ENCODE measurements around the gene RRP1. TPM values are rescaled to one million over a fixed set of nuclear protein-coding genes. Genes with fewer than 3 reads are reported as not detected.

RRP1 gene
- total RNA-seq, 1 donor, result 16.2 TPM

- DNase-seq (ENCODE audit: low read depth in 2 of 3, low spot score in 2 of 3), result no peak
Measured at GRCh38 chr21:43774163-43774562, 15.2 kb upstream of the RRP1 start.

GRCh38 chr21:43775190-43775589 lies 14.2 kb upstream of the RRP1 start:
- DNase-seq (ENCODE audit: low read depth in 2 of 3, low spot score in 2 of 3), result no peak

- DNase-seq (ENCODE audit: low read depth in 2 of 3, low spot score in 2 of 3), result peak; percentile 67 to 83 (median 80)
Measured at GRCh38 chr21:43775795-43776430, 13.5 kb upstream of the RRP1 start, which contains the start of gene CSTB. Gene CSTB, minus strand, starts transcription at chr21:43776308. Its CDS starts 39 bp downstream, at chr21:43776269.

- no peak for DNase-seq (ENCODE audit: low read depth in 2 of 3, low spot score in 2 of 3)
Measured at GRCh38 chr21:43777953-43778352, 11.4 kb upstream of the RRP1 start.

DNA sequence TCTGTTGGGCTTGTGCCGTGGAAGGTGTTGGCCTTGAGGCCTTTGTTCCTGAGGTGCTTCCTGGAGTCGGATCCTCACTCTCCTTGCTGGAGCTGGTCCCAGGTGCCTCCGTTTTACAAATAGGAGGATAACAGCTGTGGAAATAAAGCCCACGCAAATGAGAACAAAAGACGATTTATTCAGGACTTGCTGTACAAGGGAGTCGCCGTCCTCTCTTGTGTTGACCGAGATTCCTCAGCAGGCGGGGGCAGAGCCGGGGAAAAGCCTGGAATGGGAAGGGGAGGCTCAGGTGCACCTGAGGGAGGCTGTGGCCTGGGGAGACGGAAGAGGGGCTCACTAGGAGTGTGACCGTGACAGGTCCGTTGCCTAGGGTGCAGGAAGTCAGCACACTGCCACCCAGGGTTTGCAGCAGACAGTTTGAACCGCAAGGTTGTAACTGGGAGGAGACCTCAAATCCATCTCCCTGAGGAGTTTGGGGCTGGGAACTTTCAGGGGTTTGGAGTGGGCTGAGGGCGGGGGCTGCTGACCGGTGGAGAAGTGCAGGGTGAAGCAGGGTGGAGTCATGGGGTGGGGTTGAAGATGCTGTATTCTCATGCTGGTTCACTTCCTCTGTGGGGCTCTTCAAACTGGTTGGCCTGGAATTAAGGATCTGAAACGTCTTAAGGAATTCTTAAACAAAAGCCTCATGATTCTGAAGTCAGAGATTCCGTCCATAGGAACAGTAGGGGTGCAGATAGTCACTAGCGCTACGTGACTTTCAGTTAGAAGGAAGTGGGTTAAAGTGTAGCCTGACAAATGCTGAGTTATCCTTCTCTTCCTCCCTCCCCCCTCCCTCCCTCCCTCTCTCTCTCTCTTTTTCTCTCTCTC lies 10.7 kb upstream of the RRP1 start:
- peak in 1 of 3 donors; percentile 32 for DNase-seq (ENCODE audit: low read depth in 2 of 3, low spot score in 2 of 3)

DNA sequence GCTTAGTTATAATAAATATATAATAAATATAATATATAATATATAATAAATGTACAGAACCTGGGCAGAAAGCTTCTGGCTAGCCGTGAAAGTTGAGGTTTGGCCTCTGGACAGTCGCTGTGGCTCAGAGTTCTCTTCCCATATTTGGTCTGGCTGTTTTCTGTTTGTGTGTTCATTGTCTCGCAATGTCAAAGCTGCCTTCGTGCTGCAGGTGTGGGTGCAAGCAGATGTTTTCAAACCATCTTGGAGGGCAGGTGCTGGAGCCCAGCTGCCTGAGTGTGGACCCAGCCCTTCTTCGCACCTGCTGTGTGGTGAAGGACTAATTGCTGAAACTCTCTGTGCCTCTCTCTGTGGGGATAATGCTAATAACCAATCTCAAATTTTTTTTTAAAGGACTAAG lies 9.7 kb upstream of the RRP1 start:
- no peak for DNase-seq (ENCODE audit: low read depth in 2 of 3, low spot score in 2 of 3)

GRCh38 chr21:43781846-43782245 lies 7.5 kb upstream of the RRP1 start:
- DNase-seq (ENCODE audit: low read depth in 2 of 3, low spot score in 2 of 3), result no peak

DNA sequence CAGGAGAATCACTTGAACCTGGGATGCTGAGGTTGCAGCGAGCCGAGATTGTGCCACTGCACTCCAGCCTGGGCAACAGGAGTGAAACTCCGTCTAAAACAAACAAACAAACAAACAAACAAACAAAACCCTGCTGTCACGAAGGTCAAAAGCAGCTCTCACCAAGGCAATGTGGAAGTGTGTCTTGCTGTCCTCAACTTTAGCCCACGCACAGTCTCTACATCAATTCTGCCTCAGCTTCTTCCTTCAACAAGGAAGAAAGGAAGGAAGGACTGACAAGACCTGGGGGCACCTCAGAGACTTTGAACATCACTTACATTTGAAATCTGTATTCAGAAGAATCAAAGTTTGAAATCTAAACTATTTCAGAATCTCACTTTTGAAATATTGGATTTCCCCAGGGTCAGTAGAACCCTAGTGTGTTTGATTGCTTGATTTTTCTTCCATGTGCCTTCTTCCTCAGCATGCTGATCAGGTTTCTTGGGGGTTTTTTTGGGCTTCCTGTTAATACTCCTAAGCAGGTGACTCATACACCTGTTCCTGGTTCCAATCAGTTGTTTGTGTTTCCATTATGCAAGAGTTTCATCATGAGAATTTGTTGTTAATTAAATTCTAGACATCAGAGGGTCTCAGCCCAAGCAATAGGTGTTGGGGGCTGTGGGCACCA lies 6.8 kb upstream of the RRP1 start:
- no peak for DNase-seq (ENCODE audit: low read depth in 2 of 3, low spot score in 2 of 3)

DNA sequence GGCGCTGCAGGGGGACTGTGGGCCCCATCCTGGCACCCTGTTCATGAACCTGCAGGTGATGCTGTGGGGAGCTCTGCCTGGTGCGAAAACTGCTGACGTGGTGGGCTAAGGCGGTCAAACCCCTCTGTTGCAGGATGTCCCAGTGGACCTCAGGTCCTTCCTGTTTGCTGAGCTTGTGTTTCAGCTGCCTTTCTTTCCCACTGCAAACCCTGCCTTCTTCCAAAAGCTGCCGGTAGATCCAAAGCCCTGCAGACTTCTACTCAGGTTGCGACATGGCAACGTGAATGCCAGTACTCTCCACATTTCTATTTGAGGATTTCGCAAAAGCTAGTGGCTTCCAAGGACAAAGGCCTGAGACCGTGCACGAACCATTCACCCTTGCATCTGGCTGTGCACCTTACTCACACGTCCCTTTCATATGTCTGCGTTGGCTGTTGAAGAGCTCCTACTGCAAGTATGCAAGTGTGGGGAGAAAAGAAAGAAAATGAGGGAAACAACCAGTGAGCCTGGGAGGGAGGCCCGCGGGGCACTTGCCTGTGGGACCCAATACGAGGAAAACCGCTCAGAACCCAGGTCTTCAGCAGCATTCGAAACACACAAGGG lies 6.2 kb upstream of the RRP1 start:
- DNase-seq (ENCODE audit: low read depth in 2 of 3, low spot score in 2 of 3), result no peak

DNA sequence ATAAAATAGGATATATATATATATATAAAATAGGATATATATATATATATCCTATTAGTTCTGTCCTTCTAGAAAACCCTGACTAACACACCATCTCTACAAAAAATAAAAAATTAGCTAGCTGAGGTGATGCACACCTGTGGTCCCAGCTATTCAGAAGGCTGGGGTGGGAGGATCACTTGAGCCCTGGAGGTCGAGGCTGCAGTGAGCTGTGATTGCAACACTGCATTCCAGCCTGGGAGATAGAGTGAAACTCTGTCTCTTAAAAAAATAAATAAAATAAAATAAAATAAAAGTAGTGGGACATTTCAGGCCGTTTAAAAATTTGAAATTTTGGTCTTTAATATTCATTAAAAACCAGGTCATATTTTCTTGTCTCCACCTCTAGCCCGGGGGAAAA lies 4.2 kb upstream of the RRP1 start:
- DNase-seq (ENCODE audit: low read depth in 2 of 3, low spot score in 2 of 3), result no peak

GRCh38 chr21:43786300-43786806 lies 3.0 kb upstream of the RRP1 start:
- peak in 1 of 3 donors; percentile 31 for DNase-seq (ENCODE audit: low read depth in 2 of 3, low spot score in 2 of 3)

DNA sequence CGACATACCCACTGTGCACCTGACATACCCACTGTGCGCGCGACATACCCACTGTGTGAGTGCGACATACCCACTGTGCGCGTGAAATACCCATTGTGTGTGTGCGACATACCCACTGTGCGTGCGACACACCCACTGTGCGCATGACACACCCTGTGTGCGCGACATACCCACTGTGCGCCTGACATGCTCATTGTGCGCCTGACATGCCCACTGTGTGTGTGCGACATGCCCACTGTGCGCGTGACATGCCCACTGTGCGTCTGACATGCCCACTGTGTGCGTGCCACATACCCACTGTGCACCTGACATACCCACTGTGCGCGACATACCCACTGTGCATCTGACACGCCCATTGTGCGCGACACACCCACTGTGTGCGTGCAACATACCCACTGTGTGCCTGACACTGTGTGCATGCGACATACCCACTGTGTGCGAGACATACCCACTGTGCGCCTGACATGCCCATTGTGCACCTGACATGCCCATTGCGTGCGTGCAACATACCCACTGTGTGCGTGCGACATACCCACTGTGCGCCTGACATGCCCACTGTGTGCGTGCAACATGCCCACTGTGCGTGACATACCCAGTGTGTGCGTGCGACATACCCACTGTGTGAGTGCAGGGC lies 2.5 kb upstream of the RRP1 start:
- no peak for DNase-seq (ENCODE audit: low read depth in 2 of 3, low spot score in 2 of 3)

DNA sequence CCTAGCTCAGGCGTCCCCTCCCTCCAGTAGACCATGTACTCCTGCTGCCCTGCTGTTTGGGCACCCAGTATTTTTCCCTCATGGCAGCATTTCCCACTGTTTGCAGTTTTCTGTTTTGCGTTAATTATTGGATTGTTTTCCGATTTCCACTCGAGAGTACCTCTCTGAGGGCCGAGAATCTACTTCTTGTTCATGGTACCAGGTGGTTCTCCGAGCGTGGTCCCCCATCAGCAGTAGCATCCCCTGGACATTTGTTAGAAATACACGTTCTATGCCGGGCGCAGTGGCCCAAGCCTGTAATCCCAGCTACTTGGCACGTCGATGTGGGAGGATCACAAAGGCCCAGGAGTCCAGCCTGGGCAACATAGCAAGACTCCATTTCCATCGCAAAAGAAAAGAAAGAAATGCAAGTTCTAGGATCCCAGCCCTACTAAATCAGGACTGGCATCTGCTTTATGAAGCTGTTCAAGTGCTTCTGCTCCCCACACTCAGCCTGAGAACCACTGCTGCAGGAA lies 690 bp downstream of the RRP1 start:
- DNase-seq (ENCODE audit: low read depth in 2 of 3, low spot score in 2 of 3), result no peak

DNA sequence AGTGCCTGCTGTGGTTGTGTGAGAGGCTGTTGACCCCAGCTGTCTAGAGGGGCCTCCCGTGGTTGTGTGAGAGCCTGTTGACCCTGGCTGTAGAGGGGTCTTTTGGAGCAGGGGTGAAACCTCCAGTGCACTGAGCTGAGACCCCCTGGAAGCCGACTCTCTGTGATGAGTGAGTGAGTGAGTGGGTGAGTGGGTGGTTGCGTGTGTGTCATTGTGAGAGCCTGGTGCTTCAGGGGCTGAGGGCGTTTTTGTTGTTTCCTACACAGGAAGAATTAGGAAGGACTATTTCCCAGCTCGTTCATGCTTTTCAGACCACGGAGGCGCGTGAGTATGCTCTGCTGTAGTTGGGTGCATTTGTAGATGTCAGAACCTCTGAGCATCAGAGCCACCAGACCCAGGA lies 3.0 kb downstream of the RRP1 start:
- DNase-seq (ENCODE audit: low read depth in 2 of 3, low spot score in 2 of 3), result no peak

DNA sequence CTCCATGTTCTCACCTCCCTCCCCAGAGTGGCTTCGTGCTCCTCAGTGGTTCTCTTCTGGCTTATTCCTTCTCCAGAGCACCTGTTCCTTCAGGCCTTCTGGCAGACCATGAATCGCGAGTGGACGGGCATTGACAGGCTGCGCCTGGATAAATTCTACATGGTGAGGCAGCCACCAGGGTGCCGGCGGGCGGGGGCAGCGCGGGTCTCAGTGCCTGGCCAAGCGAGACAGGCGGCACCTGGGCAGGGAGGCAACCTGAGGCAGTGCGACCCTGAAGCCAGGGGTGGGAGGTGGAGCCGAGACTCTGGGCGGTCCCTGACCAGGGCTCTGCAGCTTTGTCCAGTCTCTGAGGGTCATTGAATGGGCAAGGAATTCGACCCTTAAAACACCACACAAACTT lies 3.9 kb downstream of the RRP1 start:
- DNase-seq (ENCODE audit: low read depth in 2 of 3, low spot score in 2 of 3), result no peak

- no peak for DNase-seq (ENCODE audit: low read depth in 2 of 3, low spot score in 2 of 3)
Measured at GRCh38 chr21:43794311-43794710, 4.9 kb downstream of the RRP1 start.

DNA sequence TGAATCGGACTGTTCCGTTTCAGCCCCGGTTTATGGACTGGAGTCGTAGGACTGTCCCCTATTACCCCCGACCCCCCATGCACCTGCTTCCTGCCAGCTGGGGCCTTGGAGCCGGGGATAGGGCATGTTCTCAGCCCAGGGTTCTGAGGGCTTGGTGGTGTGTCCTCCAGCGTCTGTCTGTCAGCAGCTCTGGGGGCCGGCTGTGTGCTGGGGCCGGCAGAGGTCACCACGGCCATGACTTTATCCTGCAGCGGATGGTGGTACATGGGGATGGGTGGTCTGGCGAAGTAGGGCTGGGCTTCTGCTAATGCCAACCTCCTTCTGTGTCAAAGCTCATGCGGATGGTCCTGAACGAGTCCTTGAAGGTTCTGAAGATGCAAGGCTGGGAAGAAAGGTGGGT lies 5.5 kb downstream of the RRP1 start:
- DNase-seq (ENCODE audit: low read depth in 2 of 3, low spot score in 2 of 3), result no peak

DNA sequence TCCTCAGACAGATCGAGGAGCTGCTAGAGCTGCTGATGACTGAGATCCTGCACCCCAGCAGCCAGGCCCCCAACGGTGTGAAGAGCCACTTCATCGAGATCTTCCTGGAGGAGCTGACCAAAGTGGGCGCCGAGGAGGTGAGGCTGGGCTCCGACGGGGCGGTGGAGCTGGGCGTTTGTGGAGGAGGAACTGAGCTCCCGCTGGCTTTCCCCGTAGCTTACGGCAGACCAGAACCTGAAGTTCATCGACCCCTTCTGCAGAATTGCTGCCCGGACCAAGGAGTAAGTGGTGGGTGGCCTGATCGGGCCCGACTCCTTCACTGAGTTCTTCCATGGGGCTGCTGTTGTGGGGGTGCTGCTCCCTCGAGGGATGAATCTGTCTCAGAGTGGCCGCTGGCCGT lies 8.0 kb downstream of the RRP1 start:
- DNase-seq (ENCODE audit: low read depth in 2 of 3, low spot score in 2 of 3), result no peak

- DNase-seq (ENCODE audit: low read depth in 2 of 3, low spot score in 2 of 3), result no peak
Measured at GRCh38 chr21:43797925-43798715, 8.7 kb downstream of the RRP1 start.
